GM19324 (cell line): Measurements from ENCODE around the gene SAP30L.
A peak's percentile ranks its signal among the peaks of the same experiment; 100 is the strongest.

ENCODE experiments used
- ATAC-seq: cut with Tn5 transposase; IDR thresholded peaks from one replicate; pipeline ENCODE4 v1.9.1; 2021; ENCODE audit warnings: mild to moderate bottlenecking, moderate library complexity; ENCODE audit not compliant: unreplicated experiment, low FRiP score

SAP30L gene

GRCh38 chr5:154479160-154479943 is 33.6 kb downstream of the SAP30L start:
- no peak for ATAC-seq

- no peak for ATAC-seq
Measured at GRCh38 chr5:154479944-154480750, 34.4 kb downstream of the SAP30L start.

GRCh38 chr5:154480847-154481246 is 35.0 kb downstream of the SAP30L start:
- no peak for ATAC-seq

GRCh38 chr5:154481584-154482381 is 36.0 kb downstream of the SAP30L start:
- no peak for ATAC-seq

GRCh38 chr5:154482528-154483449 is 37.0 kb downstream of the SAP30L start:
- no peak for ATAC-seq

- no peak for ATAC-seq
Measured at GRCh38 chr5:154483654-154484392, 38.0 kb downstream of the SAP30L start.

GRCh38 chr5:154484393-154485095 is 38.7 kb downstream of the SAP30L start:
- no peak for ATAC-seq

GRCh38 chr5:154485096-154485491 is 39.3 kb downstream of the SAP30L start:
- ATAC-seq: no peak

GRCh38 chr5:154485850-154486426 is 40.1 kb downstream of the SAP30L start:
- no peak for ATAC-seq

GRCh38 chr5:154486427-154486866 is 40.6 kb downstream of the SAP30L start:
- no peak for ATAC-seq

GRCh38 chr5:154487541-154487940 is 41.7 kb downstream of the SAP30L start:
- ATAC-seq: peak; percentile 87

GRCh38 chr5:154491941-154492340 is 46.1 kb downstream of the SAP30L start:
- no peak for ATAC-seq

DNA sequence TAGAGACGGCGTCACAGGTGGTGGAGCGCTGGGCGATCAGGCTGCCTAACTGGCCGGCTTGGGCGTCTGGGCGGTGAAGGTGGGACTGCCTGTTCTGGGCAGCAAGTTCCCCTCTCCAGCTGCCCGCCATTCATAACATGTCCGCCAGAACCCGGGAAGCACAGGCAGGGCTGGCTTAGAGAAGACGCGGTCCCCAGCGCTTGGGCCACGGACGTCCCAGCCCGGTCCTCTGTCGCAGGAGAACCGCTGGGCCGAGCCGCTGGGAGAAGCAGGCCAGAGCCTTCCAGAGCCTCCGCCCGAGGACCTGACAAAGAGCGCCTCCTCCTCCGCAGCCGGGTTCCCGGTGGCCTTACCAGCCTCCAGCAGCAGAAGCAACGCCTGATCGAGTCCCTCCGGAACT is 47.5 kb downstream of the SAP30L start:
- ATAC-seq: no peak

GRCh38 chr5:154494036-154494435 is 48.2 kb downstream of the SAP30L start:
- no peak for ATAC-seq

- no peak for ATAC-seq
Measured at GRCh38 chr5:154498591-154498990, 52.8 kb downstream of the SAP30L start.

GRCh38 chr5:154498994-154499393 is 53.2 kb downstream of the SAP30L start:
- ATAC-seq: no peak

GRCh38 chr5:154501566-154501965 is 55.8 kb downstream of the SAP30L start:
- no peak for ATAC-seq

- ATAC-seq: no peak
Measured at GRCh38 chr5:154502180-154502579, 56.4 kb downstream of the SAP30L start.
